NCI-H2227 treated with DMSO at 0.1 percent for 48 hours (cell line): Measurements from ENCODE around the gene LHX4.

Experiments used
- DNase-seq: peaks from one replicate; lab custom pipeline; 2025; lab: John Stamatoyannopoulos, UW

Gene LHX4

DNA sequence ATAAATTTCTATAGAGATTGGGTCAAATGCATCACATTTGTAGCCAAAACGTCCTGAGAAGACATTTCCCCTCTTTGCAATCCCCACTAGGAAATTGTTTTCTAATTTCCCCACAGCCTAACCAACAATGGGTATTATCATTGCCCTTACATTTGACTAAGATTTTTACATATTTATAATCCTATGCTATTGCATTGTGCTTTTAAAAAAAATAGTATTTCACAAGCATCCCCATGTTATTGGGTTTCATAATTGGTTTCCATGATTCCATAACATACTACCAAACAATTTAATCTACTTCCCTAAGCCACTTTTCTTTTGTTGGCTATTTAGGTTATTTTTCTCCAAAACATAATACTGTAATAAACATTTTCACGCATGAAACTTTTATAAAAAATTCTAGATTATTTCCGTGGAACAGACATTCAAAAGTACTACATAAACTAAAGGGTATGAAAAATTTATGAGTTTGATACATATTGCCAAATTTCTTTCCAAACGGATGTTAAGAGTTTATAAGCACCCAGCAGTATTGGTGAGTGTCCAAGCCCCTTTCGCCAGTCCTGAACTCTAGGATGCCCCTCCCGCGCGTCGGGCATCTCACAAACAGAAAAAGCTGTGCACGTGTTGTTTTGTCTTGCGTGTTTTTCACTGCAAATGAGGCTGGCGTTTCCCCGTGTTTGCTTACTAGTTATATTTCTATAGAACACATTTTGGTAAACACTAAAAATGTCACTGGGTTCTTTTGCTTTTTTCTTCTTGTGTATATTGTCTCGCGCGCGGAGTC lies 2.0 kb upstream of the LHX4 start:
- DNase-seq = no peak

DNA sequence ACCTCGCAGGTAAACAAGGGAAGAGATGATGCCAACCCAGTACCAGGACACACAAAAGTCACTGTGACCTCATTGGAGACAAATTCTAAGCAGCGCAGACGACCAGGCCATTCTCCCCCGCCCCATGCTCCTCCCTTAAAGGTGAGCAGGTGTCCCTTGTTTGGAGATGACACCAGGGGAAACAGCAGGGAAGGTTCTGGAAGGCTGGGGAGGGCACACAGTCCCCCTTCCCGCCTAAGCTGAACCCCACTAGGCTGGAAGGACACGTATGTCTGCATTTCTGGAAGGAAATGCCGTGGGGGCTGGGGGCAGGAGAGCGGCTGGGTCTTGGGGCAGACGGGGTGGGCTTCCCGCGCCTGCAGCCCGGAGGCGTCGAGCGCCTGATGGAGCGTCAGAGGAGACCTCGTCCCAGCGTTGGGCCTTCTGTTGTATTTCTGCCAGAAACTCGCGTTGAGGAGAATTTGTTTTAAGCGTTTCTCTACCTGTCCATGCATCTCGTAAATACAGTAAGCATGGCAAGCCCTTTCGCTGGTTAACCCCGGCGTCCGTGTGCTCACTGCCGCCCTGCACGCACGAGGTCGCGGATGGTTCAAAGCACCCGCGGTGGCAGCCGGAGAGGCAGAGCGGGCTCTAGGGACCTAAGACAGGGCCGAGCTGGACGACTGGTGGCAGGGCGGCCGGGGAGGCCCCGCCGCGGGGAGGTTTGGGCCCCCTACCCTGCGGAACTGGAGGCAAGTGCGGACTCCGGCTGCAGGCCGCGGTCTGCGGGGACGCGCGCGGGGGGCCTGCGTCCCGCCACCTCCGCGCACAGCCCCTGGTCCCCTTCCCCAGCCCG lies 1.2 kb upstream of the LHX4 start:
- DNase-seq = peak; percentile 20

DNA sequence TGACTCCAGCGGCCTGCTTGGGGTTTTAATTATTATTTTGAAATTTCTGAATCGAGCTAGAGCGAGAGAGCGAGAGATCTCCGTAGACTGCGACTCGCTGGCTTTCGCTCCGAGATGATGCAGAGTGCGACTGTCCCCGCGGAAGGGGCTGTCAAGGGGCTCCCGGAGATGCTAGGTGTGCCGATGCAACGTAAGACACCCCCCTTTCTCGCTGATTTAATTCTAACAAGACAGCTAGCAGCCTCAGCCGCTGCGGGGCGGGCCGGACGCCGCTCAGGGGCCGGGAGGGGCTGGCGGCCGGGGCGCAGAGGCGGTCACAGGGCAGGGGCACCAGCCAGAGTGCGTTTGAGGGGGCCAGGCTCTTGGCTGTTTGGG lies 339 bp downstream of the LHX4 start:
- DNase-seq = no peak

DNA sequence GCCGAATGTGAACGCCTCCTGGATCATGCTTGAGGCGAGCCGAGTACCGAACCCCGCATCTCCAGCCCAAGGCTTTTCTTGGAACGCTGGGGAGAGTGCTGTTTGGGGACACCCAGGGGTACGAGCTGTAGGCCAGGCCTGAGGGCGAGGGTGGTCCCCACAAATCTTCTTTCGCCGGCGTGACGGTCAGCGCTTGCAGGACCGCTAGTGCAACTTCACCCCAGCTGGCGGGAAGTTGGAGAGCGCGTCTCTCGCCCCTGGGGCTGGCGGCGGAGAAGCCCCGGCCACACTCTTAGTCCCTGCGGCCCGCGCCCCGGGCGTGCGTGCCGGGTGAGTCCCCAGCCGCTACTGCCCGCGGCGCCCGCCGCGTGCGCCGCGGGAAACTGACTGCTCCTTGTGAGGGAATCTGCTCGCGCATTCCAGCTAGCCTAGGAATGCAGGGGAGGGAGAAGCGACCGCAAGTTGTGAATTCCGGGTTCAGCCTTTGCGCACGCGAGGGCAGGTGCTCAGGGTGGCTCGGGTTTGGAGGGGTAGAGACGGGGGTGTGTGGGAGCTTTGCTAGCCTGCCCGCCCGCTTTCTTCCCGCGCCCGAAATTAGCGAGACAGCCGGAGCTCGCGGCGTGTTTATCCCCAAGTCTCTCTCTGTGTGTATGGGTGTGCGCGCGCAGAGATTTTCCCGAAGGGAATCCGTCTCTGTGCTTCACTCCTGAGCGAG lies 884 bp downstream of the LHX4 start:
- DNase-seq = no peak

DNA sequence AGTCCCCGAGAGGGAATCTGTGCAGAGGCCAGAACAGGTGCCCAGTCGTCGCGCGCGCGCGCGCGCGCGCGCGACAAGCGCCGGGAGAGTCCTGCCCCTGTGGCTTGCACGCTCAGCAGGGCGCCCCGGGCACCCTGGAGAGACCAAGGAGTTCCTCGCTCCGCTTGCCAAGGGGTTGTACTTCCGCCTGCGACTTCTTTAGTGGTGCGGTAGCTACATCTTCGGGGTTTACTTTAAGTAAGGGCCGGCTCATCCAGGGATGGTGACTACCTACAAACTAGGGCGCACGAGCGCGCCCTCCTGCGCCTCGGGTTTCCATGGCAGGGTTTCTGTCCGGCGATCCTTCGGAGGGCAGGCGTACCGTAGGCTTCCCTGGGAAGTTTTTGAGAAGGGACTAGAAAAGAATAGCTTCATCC lies 1.4 kb downstream of the LHX4 start:
- no peak for DNase-seq

DNA sequence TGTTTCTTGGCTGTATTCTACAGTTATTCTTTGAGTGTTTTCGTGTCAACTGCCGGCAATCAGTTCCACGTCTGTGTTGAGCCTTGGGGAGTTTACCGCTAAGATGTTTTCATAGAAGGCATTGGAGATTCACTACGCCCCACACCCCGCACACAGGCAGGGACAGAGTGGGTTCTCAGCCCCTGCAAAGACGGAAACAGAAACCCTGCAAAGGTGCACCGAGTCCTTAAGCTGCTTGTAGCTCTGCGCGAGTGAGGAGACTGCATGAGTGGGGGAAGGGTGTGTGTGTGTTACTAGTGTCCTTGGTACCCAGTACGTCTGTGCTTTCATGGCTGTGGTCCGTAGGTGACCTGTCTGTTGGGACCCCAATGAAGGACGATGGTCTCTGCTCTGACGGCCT lies 1.9 kb downstream of the LHX4 start:
- DNase-seq = no peak

DNA sequence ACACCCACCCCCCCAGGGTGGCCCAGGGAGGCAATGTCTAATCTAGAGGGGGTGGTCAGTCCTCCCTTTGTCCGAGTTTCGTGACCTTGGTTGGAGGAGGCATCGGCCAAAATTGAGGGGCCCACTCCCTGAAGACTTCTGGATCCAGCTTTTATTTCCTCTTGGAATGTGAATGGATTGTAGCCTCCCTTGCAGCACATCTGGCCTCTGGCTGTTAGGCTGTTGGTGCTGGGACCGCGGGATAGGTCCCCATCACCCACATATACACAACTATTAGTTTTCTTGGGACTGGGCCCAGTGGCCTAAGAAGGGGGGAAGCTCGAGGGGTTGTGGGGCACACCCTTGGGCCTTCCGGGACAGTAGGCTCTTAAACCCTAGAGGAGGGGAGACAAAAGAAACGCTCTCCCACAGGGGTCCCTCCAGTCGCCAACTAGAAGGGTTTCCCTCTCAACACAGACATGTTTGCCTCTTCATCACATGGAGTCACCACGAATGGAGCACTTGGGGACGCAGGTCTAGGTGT lies 2.5 kb downstream of the LHX4 start:
- DNase-seq = no peak

DNA sequence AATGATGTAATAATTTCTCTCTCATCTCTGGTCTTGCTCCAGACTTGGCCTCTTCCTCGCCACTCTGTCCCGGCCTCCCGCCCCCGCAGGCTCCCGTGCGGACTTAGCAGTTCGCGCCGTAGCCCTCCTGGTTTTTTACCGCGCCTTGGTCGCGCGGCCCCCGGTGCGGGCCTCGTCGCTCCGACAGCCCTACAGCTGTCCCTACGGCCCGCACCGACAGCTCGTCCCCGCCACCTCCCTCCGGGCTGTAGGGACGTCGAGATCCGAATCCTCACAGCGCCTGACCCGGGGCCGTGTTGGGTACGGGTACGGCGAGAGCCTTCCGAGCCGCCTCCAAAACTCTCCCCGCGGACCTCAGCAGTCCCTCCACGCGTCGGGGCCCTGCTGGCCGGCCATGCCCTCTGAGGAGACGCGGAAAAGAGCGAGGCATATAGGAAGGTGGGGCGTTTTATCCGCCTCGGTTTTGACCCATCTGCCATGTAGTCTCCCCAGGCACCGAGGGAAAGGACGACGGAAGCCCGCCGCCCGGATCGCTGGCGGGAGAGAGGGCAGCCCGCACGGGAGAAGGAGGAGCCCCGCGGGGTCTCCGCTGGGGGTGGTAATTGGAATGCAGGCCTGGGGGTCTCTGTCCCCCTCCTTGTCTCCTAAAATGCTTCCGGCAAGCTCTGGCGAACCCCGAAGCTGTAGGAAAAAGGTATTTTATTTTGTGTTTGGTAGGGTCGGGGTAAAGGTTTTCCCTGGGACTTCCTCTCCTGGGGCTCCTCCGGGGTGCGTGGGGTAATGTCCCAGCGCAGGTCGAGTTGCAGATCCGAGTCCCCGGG lies 3.3 kb downstream of the LHX4 start:
- no peak for DNase-seq

DNA sequence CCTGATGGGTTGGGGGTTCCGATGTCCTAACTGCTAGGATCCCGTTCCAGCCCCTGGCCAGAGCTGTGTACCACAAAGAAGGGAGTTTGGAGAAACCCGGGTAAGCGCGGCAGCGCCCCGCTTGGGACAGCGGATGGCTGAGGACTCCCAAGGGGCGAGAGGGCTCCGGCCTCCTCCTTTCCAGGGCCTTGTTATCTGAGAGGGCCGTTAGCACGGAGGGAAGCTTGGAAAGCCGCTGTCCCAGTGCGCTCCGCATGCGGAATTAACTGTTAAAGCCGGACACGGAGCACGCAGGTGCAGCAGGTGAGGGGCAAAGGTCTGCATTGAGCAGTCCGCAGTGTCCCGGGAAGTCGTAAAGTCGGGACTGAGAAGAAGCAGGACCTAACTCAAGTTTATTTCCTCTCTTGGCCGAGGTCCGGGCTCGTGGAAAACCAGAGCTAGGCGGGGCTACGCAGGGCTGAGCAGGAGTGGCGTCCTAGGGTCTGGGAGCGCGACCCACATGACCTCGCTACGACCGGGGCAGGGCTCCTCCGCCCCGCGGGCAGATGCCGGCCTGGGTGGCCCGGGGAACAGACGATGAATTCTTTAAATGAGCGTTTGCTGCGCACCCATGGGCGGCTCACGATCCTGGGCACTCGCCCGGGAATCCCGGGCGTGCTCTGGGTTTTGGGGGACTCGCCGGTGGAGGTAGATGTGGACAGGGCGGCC lies 4.5 kb downstream of the LHX4 start:
- DNase-seq = no peak

DNA sequence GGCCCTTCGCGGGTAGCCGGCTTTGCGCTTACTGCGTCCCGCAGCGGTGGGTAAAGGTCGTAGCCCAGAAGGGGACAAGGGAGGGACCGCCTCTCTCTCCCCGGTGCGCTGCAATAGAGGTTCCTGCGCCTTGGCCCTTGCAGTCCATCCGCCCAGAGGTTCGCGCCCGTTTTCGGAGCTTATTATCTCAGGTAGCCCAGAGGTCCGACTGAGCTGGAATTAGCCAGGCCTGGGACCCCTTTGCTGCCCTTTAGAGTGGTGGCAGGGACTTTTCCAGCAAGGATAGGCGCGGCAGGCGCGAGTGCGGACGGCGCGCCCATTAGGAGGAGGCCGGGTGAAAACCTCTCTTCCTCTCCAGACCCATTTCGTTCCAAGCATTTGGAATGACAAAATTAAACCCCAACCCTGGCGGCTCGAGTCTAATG lies 5.0 kb downstream of the LHX4 start:
- DNase-seq = no peak

DNA sequence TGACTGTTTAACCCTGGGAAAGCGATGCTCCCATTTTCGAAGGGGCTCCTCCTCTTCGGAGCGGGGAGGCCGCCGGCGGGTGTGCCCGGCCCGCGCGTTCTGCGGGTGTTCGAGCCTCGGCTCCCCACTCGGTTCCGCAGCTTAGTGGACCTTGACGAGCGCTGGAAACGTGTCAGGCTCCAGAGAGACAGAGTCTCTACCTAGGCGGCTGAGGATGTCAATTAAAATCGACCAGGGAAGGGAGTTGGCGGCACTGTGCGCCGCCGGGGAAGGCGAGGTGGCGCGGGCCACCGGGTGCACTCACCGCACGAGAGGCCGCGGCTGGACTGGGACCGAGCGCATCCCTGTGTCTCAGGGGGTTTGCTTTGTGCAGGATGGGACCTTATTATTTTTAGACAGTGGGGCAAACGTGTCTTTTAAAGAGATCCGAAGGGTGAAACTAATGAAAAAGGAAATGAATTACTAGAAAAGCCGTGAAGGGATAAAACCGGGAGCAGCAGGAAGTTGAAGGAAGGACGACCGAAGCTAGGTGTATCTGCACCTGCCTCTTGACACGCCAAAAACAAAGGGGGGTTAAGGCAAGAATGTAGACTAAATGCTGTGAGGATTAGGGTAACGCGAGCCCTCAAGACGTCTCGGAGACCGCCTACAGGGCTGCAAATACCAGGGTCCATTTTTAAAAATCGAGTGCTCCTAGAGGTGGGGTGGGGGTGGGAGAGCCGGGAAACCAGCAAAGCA lies 5.6 kb downstream of the LHX4 start:
- DNase-seq = no peak

DNA sequence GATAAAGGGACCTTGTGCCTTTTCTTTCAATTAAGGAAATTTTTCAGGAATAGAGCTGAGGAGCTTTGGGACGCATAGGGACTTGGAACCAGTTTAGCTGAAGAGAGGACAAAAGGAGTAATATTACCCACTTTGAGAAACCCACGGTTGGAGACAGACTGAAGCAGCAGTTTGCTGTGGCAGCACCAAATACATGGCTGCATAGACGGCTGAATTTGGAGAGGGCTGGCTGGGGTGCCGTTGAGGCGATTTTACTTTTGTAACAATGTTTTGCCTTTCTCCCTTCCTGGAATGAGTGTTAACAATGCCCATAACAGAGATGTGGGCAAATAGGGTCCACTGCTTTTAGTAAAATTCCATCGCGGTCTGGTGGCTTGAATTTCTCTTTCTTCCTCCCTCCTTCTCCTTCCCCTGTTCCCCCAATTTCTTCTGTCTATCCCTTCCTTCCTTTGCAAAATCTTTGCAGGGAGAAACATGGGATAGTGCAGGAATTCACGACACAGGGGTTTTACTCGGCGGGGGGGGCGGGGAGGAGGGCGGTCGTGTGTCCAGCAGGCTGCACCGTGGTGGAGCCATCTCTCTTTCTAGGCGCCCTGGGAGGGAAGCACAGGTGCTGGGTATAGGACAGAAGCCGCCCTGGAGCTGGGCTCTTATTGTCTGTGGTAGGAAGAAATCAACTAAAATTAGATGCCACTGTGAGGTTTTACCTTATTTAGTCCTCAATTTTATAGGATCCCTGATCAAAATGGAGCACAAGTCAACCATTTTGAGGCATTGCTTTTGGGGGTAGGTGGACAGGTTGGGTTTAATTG lies 6.8 kb downstream of the LHX4 start:
- no peak for DNase-seq

DNA sequence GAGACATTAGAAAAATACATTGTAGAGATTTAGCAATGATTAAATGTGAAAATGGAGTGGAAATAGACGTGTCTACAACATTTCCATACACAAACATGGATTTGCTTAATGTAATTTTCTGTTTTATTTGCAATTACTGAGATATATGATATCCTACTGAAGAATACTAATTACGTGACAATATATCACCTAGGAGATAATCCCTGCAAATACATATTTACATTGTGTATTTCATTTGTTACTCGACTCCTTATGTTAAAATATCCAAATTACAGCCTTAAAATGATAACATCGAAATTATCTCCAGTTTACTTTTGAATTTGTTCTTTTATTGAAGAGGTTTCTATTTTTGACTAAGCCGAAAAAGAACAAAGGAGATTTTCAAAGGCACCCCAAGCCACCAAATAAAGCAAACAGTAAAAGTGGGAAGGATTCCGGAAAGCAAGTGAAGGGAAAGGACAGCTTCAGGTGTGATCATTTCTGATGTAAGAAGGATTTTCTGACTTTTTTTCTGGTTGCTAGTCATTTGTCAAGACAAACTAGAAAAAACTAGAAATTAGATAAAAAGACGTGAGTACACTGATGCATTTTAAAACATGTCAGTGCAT lies 7.9 kb downstream of the LHX4 start:
- DNase-seq = no peak

DNA sequence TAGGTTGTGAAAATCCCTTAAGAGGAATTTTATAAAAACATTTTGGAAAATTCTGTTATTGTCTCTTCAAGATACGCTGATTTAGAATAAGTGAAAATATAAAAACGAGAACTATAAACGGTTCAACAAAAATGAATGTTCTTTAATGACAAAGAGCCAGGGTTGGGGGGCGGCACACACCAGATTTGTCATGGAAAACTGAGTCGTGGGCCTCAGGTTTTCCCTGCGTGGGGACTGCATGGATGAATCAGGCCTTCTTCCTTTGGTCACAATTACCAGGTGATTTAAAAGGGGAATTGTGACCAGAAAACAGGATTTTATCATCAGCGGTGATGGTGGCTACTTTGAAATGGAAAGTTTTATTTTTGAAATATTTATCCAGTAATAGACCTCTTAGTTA lies 8.6 kb downstream of the LHX4 start:
- no peak for DNase-seq

DNA sequence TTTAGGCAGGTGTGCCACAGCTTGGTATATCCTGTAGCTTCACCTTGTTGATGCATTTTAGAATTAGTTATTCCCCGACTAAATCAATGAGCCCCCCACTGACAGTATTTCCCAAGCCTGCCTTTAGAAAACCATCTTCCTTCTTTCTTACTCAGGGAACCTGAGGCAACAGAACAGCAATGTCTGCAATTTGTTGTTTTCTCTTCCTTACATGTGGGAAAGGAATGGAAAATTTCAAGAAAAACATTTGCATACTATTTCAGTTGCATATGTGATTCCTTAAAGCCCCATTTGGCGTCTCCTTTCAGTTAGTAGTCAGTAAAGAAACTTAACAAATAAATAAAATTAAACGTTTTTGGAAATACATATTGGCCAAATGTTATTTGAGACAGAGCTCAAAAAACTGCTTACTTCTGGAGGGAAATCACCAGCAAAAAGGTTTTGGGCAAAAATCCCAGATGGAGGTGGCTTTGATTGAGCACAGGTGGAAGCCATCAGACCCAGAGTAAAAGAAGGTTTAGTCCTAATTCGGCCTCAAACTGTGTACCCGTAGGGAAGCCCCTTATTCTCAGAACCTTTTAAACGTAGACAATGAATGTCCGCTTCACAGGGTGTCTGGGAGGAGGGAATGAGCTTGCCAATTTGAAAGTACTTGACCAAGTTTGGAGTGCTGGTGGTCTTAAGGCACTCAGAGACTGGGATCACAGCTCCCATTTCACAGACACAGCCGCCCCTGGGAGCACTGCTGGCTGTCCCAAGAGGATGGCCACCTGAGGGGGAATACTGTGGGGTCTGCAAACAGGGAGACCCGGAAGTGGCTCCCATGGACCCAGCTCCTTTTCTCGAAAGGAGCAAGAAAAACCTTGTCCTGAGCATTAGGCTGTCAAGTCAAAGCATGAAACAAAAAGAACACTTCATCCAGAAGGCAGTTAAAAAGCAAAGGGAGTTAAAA lies 9.4 kb downstream of the LHX4 start:
- DNase-seq = no peak

DNA sequence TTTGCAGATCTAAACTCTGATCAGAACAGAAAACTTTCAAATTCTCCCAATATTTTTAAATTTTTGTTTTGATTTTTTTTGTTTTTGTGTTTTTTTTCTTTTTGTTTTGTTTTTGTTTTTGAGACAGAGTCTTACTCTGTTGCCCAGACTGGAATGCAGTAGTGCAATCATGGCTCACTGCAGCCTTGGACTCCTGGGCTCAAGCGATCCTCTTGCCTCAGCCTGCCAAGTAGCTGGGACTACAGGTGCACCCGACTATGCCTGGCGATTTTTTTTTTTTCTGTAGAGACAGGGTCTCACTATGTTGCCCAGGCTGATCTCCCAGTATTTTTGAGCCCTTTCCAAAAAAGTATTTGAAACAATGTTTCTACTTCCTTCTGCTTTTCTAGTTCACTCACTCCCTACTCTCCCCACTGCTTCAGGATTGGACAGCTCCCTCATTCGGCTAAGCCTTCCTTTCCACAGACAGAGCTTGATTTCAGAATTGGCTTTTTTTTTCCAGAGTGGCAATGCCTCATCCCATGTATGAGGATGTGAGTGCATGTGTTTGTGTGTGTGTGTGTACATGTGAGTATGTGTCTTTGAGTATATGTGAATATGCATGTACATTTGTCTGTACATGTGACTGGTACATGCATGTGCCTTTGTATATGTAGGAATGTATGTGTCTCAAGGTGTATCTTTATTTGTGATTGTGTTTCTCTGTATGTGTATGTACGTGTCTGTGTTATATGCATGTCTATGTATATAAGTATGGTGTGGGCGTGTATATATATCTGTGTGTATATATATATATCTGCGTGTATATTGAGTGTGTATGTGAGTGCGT lies 11.9 kb downstream of the LHX4 start:
- DNase-seq = no peak
